ENCODE results near the gene IL1R2.

DNA sequence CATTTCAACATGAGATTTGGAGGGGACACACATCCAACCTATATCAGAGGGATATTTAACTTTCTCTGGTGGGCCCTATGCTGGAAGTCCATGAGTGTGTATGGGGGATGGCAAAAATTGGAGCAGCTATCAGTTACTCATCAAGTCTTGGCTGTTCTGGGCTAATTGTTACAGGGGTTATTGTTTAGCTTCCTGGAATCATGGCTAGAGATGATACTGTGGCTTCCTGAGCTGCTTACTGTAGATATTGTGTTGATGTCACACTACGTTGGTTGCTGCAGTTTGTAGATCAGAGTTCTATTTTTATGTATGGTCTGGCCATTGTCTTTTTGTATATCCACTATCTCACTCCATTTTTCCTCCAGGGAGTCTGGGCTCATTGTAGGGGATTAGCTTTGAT lies 20.9 kb upstream of the IL1R2 start:
- TF ChIP-seq, protein P1, sequence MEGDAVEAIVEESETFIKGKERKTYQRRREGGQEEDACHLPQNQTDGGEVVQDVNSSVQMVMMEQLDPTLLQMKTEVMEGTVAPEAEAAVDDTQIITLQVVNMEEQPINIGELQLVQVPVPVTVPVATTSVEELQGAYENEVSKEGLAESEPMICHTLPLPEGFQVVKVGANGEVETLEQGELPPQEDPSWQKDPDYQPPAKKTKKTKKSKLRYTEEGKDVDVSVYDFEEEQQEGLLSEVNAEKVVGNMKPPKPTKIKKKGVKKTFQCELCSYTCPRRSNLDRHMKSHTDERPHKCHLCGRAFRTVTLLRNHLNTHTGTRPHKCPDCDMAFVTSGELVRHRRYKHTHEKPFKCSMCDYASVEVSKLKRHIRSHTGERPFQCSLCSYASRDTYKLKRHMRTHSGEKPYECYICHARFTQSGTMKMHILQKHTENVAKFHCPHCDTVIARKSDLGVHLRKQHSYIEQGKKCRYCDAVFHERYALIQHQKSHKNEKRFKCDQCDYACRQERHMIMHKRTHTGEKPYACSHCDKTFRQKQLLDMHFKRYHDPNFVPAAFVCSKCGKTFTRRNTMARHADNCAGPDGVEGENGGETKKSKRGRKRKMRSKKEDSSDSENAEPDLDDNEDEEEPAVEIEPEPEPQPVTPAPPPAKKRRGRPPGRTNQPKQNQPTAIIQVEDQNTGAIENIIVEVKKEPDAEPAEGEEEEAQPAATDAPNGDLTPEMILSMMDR (IDR thresholded peaks at IDR 0.05), result no peak
- no peak for TF ChIP-seq POLR2AphosphoS5 (IDR thresholded peaks at IDR 0.05)
- TF ChIP-seq POLR2A (IDR thresholded peaks at IDR 0.05), result no peak
